Brain pericyte (primary cell): Measurements from ENCODE around the gene LRRTM3.

Experiments used
- DNase-seq: peaks from one replicate; pipeline ENCODE4 v3.0.0-alpha.2; 2012; ENCODE audit warnings: low read depth, low spot score

LRRTM3 gene

GRCh38 chr10:67115972-67116371 lies 190.1 kb downstream of the LRRTM3 start:
- peak; percentile 8 for DNase-seq

GRCh38 chr10:67119651-67120050 lies 193.8 kb downstream of the LRRTM3 start:
- no peak for DNase-seq

- no peak for DNase-seq
Measured at GRCh38 chr10:67127441-67127840, 201.6 kb downstream of the LRRTM3 start.

- no peak for DNase-seq
Measured at GRCh38 chr10:67140641-67141040, 214.8 kb downstream of the LRRTM3 start.

GRCh38 chr10:67141300-67141699 lies 215.5 kb downstream of the LRRTM3 start:
- DNase-seq: no peak

GRCh38 chr10:67144530-67144929 lies 218.7 kb downstream of the LRRTM3 start:
- DNase-seq: no peak
